GM21515 (cell line): Measurements from ENCODE around the gene AKAP6.

Experiments
- ATAC-seq: cut with Tn5 transposase; IDR thresholded peaks from one replicate; pipeline ENCODE4 v1.9.1; 2021; ENCODE audit not compliant: unreplicated experiment

AKAP6 gene

DNA sequence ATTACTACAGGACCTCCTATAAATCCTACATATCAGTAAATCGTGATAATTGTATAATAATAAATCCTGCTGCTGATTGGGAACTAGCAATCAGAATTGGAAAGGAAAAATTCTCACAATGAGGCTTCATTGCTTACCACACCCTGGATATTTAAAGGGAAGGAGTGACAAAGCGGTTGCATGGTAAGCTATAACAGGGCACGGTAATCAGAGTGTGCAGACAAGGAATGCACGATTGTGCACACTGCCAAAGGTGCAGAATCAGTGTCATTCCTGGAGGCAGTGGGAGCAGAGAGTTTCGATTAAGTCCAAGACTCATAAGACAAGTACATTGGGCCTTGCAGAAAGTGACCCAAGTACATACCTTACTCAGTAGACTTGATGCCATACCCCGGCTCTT, 332.1 kb downstream of the AKAP6 start:
- no peak for ATAC-seq

DNA sequence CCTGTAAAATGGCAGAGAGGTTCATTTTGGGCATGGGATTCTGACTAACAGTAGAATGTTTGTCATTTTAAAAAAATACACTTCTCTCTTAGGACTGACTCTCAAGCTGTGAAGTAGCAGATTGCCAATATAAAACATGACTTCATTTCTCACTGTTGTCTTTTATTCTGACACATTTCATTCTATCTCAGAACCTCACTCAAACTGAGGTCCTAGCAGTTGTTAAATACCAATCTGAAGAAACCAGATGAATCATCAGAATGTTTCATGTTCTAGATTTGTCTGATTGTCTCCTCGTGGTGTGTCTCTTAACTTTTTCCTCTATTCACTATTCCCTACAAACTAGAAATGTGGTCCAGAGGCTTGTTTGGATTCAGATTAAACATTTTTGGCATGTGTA, 333.1 kb downstream of the AKAP6 start:
- no peak for ATAC-seq

DNA sequence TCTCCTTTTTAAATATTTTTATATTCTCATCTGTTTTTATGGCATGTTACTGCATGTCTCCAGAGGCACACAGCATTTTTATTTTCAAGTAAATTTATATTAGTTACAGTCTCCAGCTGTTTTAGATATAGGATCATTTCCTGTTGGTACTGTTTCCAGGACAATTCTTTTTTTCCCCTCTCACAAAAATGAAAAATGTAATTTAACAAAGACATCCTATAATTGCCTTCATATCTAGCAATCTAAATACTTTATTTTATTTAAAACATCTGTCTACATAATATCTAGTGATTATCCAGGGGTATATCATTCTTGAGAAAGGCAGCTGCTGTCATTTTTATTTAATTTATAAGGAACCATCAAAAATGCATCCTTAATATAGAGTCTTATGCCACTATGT, 337.2 kb downstream of the AKAP6 start:
- ATAC-seq, result no peak

DNA sequence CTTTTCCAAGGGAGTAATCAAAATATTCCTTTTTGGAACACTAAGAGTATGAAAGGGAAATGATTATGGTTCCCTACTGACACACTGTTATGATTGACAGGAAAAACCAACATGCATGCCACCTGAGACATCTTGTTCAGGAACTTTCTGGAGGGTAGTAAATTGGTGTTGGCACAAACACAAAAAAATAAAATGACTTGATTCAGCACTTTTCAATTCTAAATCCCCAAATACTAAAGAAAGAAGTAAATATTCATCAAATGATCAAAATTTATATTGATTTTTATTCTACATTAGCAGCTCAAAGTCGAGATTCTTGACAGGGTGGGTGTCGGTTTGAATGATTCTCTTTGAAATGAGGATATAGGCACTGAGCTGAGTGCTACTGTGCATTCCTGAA, 338.2 kb downstream of the AKAP6 start:
- ATAC-seq, result no peak

DNA sequence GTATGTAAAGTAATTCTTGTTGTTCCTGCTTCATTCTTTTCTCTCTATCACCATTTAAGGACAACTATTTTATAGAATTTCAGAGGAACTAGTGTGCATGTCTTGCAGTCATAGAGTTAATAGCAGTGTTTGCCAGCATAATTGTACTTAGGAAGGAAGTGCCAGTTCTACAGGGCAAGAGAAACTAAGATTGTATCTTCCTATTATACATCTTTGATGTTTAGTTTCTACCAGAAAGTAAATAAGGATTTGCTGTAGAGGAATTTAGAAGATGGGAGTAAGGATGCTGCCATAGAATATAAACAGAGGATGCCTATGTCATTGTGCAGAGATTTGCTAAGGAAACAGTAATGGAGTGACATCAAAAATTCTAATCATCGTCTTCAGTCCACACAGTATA, 338.7 kb downstream of the AKAP6 start:
- no peak for ATAC-seq

DNA sequence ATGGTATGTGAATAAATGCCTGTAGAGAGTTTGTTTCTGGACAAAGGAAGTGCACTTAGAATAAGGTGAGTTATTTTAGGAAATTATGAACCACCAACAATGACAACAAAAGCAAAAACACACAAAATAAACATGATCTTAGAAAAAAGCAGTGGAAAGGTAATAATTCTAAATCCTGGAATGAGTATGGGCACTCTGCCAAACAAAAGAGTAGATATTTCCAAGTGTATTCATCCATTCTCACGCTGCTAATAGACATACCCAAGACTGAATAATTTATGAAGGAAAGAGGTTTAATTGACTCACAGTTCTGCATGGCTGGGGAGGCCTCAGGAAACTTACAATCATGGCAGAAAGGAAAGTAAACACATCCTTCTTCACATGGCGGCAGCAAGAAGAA, 340.3 kb downstream of the AKAP6 start:
- ATAC-seq, result no peak

DNA sequence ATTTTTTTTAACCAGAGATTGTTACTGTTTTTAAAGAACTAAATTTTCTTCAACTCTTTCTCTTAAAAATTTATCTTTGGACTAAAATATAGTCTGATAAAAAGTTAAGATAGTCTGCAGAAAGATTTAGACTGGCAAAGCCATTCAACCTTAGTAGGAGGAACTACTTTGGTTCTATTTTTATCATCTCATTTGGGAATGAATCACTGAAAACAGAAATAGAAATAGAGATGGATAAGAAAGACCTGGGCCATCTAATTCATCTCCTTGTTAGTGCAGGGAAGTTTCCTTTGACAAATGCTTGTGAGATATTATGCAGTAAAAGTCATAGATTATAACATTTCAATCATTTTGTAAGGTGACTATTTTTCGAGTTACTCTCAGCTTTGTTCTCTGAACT, 346.3 kb downstream of the AKAP6 start:
- no peak for ATAC-seq

DNA sequence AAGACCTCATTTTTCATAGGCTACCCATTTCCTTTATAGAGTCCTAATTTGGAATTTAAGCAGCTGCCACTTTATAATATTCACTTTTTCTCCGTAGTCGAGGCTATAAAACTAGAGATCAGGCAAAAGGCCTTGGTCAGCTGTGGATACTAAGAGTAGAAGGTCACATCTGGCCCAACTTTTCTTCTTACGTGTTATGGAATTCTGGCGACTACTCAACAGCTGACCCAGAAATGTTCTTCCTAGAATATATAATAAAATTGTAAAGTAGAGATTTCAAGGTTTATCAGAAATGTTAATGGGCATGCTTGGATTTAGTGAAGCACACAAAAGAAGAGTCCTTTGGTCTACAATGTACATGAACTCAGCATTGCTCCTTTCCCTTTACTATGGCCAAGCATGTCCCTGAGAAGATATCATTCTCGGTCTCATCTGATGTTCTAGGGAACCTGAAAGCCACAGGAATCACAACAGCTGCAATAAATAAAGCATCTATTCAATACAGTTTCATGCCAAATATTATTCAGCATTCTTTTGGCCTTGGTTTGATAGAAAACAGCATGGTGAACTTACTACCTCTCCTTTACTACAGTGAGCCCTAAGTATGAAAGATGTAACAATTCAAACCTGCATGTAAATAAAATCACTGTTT, 348.2 kb downstream of the AKAP6 start:
- no peak for ATAC-seq

DNA sequence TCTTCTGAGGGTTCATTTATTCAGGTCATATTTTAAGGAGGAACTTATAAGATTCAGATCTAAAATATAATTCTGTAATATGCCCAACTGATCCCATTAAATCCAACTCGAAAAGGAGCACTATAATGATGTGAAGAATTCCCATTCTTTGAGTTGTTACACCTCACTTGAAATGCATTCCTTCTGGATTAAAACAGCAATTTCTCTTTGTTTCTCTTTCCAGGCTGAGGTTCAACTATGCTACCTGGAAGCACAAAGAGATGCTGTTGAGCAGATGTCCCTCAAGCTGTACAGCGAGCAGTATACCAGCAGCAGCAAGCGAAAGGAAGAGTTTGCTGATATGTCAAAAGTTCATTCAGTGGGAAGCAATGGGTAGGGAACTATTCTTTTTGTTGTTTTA, 349.0 kb downstream of the AKAP6 start:
- ATAC-seq, result no peak

DNA sequence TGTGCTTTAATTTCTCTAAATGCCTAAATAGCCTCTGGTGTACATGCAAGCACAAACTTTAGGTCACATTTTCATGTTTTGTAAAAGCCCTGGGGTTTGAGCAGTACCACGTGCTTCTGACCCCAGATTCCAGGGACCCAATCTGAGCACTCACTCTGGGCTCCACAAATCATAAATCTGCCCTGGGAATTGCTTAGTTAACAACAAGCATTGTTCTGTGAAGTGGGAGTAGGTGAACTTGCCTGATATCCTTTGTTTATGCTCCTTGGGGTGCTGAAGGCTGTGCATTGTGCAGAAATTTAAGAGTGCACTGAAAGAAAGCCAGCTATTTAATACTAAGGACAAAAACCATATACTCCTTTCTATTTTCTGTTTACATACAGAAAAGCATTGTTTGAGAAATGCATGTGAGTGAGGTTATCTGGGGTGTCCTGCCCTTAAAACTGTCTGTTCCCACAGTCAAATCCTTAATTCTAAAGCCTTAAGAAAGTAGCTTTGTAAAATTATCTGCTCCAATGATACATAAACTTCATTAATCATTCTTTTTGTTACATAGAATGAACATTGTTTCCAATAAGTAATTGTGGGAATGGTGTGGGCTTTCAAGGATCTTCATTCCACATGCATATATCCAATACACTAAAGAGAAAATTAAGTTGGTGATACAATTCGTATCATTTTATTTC, 351.0 kb downstream of the AKAP6 start:
- no peak for ATAC-seq

DNA sequence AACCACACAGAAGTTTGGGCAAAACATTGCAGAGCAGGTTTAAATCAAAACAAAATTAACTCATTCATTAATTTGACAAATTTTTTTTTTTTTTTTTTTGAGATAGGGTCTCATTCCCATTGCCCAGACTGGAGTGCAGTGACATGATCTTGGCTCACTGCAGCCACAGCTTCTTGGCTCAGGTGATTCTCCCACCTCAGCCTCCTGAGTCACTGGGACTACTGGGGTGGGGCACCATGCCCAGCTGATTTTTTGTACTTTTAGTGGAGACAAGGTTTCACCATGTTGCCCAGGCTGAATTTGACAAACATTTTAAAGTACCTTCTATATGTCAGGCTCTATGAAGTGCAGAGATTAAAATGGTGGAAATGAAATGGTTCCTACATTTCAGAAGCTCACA, 352.5 kb downstream of the AKAP6 start:
- ATAC-seq, result no peak

DNA sequence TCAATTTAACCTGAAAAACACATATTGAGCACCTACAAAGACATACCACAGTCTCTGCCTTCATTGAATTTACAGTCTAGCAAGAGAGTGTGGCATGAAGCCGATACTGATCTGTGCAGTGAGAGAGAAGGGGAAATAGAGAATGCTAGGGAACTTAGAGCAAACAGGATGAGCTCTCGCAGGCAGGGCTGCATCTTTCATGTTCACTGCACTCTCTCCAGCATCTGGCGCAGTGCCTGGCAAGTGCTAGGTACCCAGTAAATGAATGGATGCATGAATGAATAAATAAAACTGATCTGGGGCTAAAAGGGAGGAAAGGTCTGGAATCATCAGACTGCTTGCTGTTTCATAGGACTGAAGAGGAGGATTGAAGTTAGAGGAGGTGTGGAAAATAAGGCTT, 353.1 kb downstream of the AKAP6 start:
- ATAC-seq, result no peak

DNA sequence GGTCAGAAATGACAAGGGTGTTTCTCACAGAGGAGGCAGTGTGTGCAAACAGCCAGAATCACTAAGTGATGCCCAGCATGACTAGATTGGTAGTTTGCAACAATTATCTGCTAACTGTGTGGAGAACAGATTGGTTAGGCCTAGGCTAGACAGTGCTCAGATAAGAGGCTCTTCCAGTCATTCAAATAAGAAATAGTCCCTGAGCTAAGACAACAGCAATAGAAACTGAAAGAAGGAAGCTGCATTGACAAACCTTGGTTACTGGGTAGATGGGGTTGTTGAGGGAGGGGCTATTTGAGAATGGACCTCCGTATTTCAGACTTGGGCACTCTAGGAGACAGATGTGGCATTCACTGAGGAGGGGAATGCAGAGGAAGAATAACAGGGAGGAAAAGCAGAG, 354.6 kb downstream of the AKAP6 start:
- ATAC-seq, result no peak

DNA sequence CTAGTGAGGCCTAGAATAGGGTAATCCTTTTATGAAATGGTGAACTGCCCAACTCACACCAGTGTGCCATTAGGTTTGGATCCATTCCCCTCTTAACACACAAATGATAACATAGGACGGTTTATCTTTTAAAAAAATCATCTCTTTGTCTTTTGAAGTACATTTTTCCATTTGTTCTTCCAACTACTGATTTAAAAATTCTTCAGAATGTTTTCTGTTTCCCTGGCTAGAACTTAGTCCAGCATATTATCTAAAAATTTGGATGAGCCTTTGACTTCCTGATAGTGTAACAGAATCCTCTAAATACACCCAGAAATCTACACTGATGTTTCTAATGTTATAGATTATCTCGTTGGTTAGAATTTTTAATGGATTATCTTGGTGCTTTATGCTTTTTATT, 359.8 kb downstream of the AKAP6 start:
- no peak for ATAC-seq

DNA sequence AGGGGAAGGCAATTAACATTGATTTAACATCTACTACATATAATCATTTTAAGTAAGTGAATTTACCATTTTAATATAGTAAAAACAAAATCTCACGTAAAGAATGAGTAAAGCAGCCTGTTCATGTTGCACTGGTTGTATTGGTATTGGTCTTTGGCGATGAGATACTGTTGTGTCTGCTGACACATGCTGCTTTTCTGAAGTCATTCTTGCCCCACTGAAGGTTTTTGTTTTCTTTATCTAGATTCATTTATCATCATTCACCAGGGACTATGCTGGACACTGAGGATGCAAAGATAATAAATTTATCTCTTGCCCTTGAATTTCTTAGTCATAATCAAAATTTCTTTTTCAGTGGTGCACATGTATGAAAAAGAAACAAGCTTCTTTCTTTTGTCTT, 363.3 kb downstream of the AKAP6 start:
- no peak for ATAC-seq

DNA sequence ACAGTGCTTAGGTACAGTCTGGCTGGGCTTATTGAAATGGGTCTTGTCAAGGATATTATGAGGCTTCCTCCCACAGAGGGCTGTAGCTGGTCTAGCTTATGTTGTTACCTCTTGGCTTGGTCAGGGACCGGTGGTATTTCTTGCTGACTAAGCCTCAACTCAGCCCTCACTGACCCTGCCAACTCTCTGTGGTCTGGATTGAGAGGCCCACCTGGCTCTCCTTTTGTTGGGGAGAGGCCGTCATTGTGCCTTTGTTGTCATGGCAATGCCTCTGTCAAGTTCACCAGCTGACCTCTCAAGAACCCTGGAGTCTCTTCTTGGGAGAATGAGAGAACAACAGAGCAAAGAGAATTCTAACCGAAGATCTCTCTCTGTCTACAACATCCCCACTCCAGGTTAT, 364.0 kb downstream of the AKAP6 start:
- ATAC-seq, result no peak

DNA sequence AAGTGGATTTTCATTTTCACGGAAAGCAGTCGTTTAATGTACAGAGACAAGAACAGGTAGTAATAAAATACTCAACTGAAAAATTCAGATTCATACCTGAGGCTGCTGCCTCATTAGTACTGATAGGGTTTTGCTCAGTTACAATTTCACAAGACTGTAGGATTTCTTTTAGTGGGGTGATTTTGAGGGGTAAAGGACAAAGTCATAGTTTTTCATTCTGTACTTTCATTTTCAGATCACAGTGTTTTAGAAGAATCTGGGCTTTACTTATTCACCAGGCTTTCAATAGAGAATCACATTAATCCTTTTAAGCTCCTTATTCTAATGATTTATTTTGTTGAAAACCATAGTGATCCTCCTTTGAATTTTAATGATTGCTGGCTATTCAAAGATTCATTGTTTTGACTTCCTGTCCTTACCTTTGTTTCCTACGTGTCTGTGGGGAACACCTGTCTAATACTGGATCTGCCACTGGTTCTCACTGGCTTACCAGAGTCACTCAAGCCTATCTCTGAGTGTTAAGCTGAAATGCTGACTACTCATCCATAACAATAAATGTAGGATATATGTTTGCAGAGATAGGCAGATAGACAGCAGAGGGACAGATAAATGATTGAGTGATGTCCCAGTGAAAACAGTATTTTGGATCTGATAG, 365.8 kb downstream of the AKAP6 start:
- ATAC-seq, result no peak

DNA sequence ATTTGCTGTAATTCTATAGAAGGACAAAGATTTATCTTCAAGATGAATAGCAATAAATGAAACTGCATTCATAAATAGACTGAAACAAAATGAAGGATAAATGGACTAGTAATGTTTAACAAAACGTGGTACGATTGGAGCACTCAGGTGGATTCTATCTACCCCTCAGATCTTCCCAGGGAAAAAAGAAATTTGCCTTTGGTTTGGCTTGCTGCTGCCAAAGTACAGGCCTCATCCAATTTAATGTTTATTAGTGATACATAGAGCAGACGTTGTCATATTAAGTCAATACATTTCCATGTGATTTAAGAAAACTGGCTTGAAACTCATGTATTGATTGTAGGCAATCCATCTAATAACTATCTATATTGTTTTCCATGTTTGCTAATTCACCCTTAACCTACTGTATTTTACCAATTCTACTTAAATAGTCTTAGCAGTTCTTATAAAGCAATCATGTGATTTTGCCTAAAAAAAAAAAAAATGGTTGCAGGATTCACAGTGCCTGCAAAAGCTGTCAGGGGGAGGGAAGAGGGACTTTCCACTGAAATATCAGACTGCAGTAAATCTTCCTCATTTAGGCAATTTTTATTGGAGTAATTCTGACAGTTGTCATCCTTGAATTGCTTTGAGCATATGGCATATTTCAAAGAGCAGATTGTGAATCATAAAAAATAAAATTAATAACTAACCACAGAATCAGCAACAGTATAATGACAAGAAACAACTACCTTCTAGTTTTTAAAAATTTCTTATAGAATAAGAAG, 367.4 kb downstream of the AKAP6 start:
- no peak for ATAC-seq

DNA sequence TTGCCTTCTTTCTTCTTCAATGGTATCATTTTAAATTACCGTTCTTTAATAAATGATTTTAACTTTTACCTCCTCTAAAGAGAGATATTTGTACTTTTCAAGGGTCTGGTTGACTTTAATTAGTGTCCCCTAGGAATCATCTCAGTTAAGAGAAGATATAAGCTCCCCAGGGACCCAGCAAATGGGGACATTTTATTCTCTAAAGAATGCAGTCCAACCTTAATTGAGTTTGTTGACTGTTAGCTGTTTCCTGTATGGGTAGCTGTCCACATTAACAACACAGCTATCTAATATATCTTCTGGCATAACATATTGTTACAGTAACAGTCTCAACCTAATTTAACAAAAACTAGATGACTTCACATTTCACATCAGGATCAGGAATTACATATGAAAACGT, 368.0 kb downstream of the AKAP6 start:
- no peak for ATAC-seq

DNA sequence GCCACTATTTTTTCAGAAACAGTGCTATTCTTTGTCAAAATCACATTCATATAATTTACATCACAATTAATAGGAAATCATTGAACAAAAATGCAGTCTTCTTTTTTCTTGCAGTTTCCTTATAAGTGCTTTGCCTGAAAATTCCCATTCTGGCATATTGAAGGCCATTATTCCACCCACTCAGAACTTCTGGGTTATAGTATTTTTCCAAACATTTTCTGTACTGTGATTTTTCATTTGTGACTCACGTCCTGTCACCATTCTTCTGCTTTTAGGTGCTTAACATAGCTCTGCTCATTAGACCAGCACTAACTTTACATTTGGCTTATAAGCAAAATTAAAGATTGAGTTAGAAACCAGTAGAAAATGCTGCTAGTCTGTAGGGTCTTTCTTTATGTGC, 368.6 kb downstream of the AKAP6 start:
- ATAC-seq, result no peak

DNA sequence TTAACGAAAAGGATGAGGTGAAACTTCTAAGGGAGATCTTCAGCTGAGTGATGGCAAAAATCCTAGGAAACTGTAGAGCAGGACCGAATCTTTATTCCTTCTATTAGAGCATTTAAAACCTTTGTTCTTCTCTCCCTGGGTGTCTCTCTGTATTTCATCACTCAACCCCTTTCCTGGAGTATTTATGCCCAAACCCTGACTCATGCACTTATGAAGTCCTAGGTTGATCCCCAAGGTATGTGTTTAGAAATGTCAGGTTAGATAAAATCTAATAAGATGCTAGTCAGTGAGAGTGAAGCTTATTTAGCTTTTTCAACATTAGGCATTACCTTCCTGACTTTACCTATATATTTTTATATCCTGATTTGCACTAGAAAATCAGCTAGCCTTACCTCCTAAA, 369.7 kb downstream of the AKAP6 start:
- no peak for ATAC-seq

DNA sequence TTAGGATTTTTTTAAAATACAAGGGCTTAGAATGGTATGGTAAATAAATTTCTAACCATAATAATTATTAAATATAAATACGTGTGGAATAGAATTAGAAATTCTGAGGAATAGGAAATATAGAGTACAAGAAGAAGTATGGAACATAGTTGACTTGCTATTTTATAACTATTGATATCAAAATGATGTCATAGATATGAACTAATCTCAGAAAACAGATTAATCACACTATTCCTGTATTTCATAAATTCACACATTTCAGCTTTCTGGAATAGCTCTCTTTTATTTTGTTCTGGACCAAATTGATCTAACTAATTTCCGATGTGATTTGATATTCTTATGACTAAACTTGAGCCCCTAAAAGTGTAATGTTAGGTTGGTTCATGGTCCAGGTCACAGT, 372.4 kb downstream of the AKAP6 start:
- ATAC-seq, result no peak
